Hindlimb muscle (tissue), 1 donor: ENCODE data around the gene GRM8. TPM values are rescaled to one million over a fixed set of nuclear protein-coding genes. Genes with fewer than 3 reads are reported as not detected.

Experiments used
- DNase-seq: peaks from one replicate; pipeline ENCODE4 v3.0.0-alpha.2; 2013
- polyA plus RNA-seq: library from polyadenylated mRNA; unstranded; fragments of 120-200 nt; gene quantifications from one replicate; pipeline ENCODE4 v1.2.1, GENCODE V29; 2013; ENCODE audit not compliant: insufficient read length

Gene GRM8
- polyA plus RNA-seq, 1 donor = 1.1 TPM

DNA sequence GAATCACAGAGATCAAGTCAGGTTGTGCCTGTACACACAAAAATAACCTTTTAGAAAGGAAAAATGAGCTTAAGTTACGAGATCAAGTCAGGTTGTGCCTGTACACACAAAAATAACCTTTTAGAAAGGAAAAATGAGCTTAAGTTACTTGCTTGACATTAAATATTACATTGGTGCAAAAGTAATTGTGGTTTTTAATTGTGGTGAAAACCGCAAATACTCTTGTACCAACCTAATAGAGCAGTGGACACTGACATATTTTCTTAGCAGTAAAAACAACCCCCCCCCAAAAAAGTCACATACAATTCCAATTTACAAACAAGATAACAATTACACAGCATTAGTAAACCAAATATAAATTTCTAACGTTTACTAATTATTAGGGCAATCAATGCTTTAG, 595.6 kb downstream of the GRM8 start:
- DNase-seq = no peak

GRCh38 chr7:126656165-126656564, 596.6 kb downstream of the GRM8 start:
- no peak for DNase-seq

DNA sequence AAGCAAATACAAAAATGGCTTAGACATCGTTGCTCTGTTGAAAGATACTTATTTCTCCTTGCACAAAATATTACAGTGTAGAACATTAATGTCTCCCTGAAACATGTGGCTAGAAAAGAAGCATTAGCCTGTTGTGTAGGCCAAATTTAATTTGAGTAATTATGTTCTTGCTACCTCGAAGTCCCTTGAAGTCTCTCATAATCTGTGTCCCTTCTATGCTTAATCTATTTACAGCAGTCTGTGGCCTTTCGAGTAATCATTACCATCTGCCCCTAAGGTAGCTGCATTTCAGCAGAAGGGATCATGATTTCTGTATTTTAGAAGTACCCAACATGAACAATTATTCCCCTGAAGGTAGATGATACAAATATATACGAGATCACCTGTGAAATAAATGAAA, 615.2 kb downstream of the GRM8 start:
- DNase-seq = no peak

- no peak for DNase-seq
Observed at GRCh38 chr7:126635545-126635944, 617.2 kb downstream of the GRM8 start.

DNA sequence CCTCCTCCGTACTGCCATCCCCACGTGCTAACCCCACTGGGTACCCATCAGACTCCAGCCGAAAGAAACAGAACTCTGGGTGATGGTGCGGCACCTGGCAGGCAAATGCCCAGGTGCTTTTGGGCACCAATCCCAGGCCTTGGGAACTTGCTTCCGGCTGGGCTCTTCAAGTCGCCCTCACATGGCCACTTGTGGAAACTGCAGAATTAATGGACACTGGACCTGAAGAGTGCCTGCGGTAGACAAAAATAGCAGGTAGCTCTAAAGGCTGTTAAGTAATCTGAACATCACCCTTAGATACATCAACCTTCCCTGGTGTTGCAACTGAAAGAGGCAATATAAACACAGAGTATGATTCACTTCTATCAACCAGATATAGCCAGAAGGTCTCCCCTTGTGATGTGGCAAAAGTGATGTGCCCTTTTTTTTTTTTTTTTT, 644.4 kb downstream of the GRM8 start:
- DNase-seq = no peak

DNA sequence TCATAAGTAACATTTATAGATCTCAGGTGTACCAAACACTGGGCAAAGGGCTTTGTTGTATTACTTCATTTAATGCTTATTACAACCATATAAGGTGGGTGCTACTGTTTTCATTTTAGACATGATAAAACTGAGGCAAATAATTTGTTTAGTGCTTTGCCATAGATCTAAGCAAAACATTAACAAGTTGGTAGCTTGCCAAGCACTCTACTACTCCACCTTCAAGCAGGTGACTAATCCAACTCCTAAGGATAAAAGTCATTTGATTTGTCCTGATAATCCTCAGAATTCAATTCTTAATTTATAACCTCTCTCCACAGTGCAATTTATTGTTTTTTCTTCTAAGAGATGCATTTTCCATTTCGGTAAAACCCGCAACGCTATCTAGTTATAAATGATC, 646.4 kb downstream of the GRM8 start:
- DNase-seq = no peak

DNA sequence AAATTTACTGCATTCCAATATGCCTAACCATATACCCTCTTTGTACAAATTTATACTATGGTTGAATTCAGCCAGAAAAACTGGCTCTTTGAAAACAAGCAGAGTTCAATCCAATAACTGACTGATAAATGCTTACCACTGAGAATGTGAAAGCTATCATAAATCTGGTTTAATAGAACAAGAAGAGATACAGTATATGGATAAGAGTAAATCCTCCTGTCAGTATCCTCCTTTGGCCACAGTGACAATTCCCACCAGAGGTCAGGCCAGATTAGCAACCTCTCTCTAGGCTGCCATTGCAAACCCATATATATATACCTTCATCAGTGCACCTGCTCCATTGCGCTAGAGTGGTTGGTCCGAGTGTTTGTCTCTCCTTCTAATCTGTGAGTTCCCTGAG, 647.2 kb downstream of the GRM8 start:
- no peak for DNase-seq

GRCh38 chr7:126605056-126605455, 647.7 kb downstream of the GRM8 start:
- no peak for DNase-seq

- DNase-seq = no peak
Observed at GRCh38 chr7:126589068-126589684, 663.6 kb downstream of the GRM8 start.

GRCh38 chr7:126578338-126578737, 674.4 kb downstream of the GRM8 start:
- DNase-seq = no peak

DNA sequence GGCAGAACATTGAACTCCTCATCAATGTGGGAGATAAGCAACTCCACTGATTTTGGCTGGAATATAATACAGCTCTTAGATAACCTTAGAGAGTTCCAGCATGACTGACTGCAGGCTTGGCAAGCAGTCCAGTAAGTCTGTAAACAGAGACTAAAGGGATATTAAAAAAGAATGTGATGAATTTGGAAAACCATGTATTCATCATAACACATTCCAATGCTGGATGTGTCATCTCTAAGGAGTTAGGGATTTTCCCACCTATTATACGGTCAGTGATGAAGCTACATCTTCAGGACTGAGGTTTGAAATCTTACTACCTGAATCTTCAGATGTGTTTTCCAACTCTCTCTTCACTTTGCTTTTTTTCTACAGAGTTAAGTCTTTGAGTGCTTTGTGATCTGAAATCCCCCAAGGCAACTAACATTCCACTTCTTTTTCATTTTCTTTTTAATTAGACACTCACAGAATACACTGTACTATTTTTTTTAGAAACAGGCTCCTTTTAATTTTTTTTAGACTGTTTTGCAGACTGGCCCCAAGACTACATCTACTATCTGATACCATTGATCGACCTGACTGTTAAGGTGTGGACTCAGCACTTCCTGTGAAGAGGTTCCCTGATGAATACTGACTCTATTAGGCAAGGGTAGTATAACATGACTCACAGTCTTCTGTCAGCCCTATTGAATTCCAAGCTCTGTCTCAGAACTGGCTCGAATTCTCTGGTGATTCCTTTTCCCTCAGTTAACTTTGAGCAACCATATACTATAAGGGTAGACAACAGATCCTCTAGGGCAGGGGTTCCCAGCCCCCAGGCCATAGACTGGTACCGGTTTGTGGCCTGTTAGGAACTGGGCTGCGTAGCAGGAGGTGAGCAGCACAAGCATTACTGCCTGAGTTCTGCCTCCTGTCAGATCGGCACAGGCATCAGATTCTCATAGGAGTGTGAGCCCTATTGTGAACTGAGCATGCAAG, 678.2 kb downstream of the GRM8 start:
- no peak for DNase-seq

GRCh38 chr7:126570845-126571244, 681.9 kb downstream of the GRM8 start:
- DNase-seq = no peak

DNA sequence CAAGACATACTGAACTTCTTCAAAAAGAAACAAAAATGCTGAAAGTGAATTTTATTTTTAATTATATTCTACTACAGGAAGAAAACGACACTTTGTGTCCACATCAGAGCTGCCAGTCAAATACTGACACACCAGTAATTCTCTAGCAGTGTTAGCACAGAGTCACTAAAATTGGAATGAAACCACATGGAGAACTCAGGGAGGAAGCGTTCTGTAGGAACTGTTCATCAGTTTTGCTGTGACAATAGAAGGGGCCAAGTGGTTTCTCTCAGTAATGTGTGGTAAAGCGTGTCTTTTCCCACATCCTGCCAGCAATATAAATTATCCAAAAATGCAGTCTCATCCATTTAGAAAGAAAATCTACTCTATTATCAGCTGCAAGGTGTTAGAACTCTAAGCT, 683.3 kb downstream of the GRM8 start:
- no peak for DNase-seq

GRCh38 chr7:126557271-126557670, 695.5 kb downstream of the GRM8 start:
- DNase-seq = no peak

DNA sequence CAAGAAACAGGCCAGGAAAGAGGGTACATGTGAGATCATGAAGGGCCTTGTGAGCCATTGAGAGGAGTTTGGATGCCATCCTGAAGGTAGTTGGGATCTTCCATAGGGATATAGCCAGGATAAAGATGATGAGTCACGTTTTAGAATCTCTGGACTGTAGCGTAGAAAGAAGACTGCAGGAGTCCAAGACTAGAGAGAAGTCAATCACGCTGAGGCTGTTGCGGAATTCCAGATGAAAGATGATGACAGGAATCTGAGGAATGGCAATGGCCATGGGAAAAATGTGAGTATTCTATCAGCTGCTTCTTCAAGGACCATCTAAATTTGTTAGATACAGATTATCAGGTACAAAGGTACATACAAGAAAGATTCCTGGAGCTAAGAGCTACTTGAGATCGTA, 711.3 kb downstream of the GRM8 start:
- no peak for DNase-seq

DNA sequence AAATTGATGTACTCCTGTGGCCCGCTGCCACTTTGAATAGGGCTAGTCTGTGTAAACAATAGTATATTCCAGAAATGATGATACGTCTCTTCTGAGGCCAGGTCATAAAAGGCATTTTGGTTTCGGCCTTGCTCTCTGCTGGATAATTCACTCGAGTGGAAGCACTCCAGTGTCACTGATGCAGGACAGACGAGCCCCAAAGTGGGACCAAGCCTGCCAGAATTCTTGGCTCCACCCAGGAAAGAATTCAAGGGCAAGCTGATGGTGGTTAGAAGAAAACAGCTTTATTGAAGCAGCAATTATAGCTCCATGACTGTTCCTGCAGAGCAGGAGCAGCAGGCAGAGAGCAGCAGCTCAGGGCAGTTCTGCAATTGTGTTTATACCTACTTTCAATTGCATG, 717.6 kb downstream of the GRM8 start:
- DNase-seq = no peak

DNA sequence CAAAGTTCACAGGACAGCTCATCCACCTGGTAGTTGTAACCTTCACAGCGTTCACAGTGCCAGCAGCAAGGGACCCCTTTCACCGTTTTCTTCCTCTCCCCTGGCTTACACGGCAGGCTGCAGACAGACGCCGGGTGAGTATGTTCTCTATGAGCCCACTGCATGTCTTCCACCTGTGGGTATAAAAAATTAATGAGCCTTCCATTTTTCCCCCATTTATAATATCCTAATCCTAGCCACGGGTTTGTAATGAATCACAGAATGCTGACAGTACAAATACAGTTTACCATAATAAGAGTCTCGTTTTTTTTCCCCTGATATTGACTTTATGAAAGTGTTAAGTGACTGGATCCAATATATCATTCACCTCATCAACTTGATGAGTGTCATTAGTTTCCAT, 719.0 kb downstream of the GRM8 start:
- no peak for DNase-seq

GRCh38 chr7:126529833-126530232, 722.9 kb downstream of the GRM8 start:
- DNase-seq = no peak

GRCh38 chr7:126529254-126529653, 723.5 kb downstream of the GRM8 start:
- DNase-seq = no peak

- no peak for DNase-seq
Observed at GRCh38 chr7:126525906-126526305, 726.8 kb downstream of the GRM8 start.

DNA sequence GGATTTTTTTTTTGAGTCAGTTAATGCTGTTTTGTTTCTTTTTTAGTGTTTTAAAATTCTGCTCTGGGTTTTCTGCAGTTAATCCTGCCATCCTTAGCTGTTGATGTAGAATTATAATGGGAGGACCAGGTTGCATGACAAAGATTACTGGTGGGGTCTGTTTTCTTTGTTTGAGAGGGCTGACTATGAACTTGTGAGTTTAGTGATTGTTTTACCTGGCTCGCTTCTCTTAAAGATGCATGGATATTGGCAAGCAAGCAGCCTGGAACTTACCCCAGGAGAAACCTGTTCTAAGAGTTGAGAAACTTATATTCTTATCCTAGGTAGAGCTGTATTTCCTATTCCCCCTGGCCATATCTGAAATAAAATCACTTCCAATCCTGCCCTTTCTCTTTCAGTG, 727.8 kb downstream of the GRM8 start:
- no peak for DNase-seq

DNA sequence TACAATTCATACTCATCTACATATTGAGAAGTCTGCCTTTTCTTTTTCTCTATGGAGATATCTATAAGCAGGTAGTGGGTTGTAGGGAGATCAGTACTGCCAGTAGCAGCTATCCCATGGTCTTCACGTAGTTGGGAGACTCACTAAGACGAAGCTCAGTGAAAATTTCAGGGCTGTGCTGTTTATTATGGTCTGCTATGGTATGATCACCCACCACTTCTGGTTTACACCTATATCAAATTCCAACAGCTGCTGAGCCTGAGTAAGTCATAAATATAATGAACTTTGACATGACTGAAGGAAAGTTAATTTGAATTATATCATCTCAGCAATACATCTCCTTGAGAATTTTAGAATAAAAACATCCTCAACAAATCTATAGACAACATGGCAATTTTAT, 741.7 kb downstream of the GRM8 start:
- DNase-seq = no peak

DNA sequence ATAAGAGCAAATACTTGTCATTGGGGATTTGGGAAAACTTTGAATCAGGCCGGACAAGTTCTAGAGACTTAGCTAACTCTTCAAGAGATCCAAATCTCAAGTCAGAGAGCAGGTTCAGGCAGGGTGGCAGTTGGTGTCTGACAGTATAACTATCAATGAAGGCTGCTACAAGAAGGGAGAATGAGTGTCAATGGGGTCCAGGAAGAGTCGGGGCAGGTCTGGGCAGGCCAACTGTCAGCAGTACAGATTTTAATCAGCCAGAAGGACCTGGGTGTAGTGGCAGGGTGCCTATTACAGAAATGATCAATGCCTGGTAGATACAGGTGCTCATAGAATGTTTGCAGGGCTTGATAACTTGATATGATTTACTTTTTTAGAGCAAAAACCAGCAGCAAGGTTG, 751.1 kb downstream of the GRM8 start:
- DNase-seq = no peak

- no peak for DNase-seq
Observed at GRCh38 chr7:126499481-126499880, 753.3 kb downstream of the GRM8 start.
